Measurements from ENCODE around the gene EEF1A2. TPM values are rescaled to one million over a fixed set of nuclear protein-coding genes. Genes with fewer than 3 reads are reported as not detected.

EEF1A2 gene
- total RNA-seq, 1 experiment from 2014 or later: 75.2 TPM

GRCh38 chr20:63459070-63459380 lies 39.9 kb downstream of the EEF1A2 start:
- no peak overlapping the region for H3K4me3 ChIP-seq
- no peak overlapping the region for H2AFZ ChIP-seq
- no peak for DNase-seq
- no peaks in the 10 kb centered on the region for H3K9me3 ChIP-seq (ENCODE audit: insufficient read depth, low read depth)
- peaks cover 12% of the 10 kb centered on the region for H3K4me1 ChIP-seq (replicated peaks; ENCODE audit: insufficient read depth)
- no peaks in the 10 kb centered on the region for H3K79me2 ChIP-seq (ENCODE audit: low read depth)
- H3F3A ChIP-seq (ENCODE audit: insufficient read depth, low read depth): peaks cover 6% of the 10 kb centered on the region; the same call in 1 of the 2 replicates
- no peak overlapping the region for H3K27ac ChIP-seq
- H3K4me2 ChIP-seq: no peak overlapping the region
- H3K27me3 ChIP-seq (ENCODE audit: insufficient read depth, low read depth): peaks cover 62% of the 10 kb centered on the region
- no peaks in the 10 kb centered on the region for H4K20me1 ChIP-seq (ENCODE audit: insufficient read depth)
- BruUV-seq (replicated peaks): no TSS peak
- ChIA-PET POLR2A (ENCODE audit: unreplicated experiment) (no interaction called here), CTCF (no interaction called here)
- H3K9me2 ChIP-seq (ENCODE audit: insufficient read depth): no peaks in the 10 kb centered on the region
- intact Hi-C loops (cut with micrococcal nuclease; ENCODE audit: unreplicated experiment): no loop called here
- H3K36me3 ChIP-seq (ENCODE audit: low read depth): no peaks in the 10 kb centered on the region
- no peak for TF ChIP-seq EZH2 (IDR thresholded peaks at IDR 0.05; ENCODE audit: low read depth)
- no peak for TF ChIP-seq CTCF (conservative IDR thresholded peaks at IDR 0.05)

GRCh38 chr20:63458170-63459069 lies 40.5 kb downstream of the EEF1A2 start:
- DNase-seq: no peak
- intact Hi-C loops (cut with micrococcal nuclease; ENCODE audit: unreplicated experiment): no loop called here
- H3K36me3 ChIP-seq (ENCODE audit: low read depth): no peaks in the 10 kb centered on the region
- TF ChIP-seq EZH2 (IDR thresholded peaks at IDR 0.05; ENCODE audit: low read depth) (no peak), CTCF (conservative IDR thresholded peaks at IDR 0.05) (no peak)
- peaks cover 6% of the 10 kb centered on the region; the same call in 1 of the 2 replicates for H3F3A ChIP-seq (ENCODE audit: insufficient read depth, low read depth)
- ChIA-PET POLR2A (ENCODE audit: unreplicated experiment) (no interaction called here), CTCF (interaction anchor here (0.9 kb wide), 1 partner anchor 57 kb away, joined by 3 read pairs; no protein-coding TSS in a partner anchor)
- H3K4me1 ChIP-seq (replicated peaks; ENCODE audit: insufficient read depth): peaks cover 12% of the 10 kb centered on the region
- no peaks in the 10 kb centered on the region for H3K9me2 ChIP-seq (ENCODE audit: insufficient read depth)
- H3K27ac ChIP-seq: no peak overlapping the region
- H3K4me2 ChIP-seq: peak overlapping the region; percentile 12; the same call in 1 of the 2 replicates
- no peaks in the 10 kb centered on the region for H3K9me3 ChIP-seq (ENCODE audit: insufficient read depth, low read depth)
- no peaks in the 10 kb centered on the region for H3K79me2 ChIP-seq (ENCODE audit: low read depth)
- peaks cover 62% of the 10 kb centered on the region for H3K27me3 ChIP-seq (ENCODE audit: insufficient read depth, low read depth)
- H2AFZ ChIP-seq: no peak overlapping the region
- BruUV-seq (replicated peaks): no TSS peak
- H4K20me1 ChIP-seq (ENCODE audit: insufficient read depth): no peaks in the 10 kb centered on the region
- no peak overlapping the region for H3K4me3 ChIP-seq

GRCh38 chr20:63457737-63458136 lies 41.1 kb downstream of the EEF1A2 start:
- no peak overlapping the region for H3K4me3 ChIP-seq
- peaks cover 61% of the 10 kb centered on the region for H3K27me3 ChIP-seq (ENCODE audit: insufficient read depth, low read depth)
- H3K36me3 ChIP-seq (ENCODE audit: low read depth): no peaks in the 10 kb centered on the region
- H2AFZ ChIP-seq: no peak overlapping the region
- H3F3A ChIP-seq (ENCODE audit: insufficient read depth, low read depth): peaks cover 6% of the 10 kb centered on the region; the same call in 1 of the 2 replicates
- intact Hi-C loops (cut with micrococcal nuclease; ENCODE audit: unreplicated experiment): no loop called here
- no TSS peak for BruUV-seq (replicated peaks)
- H3K9me3 ChIP-seq (ENCODE audit: insufficient read depth, low read depth): no peaks in the 10 kb centered on the region
- no peaks in the 10 kb centered on the region for H4K20me1 ChIP-seq (ENCODE audit: insufficient read depth)
- no peaks in the 10 kb centered on the region for H3K9me2 ChIP-seq (ENCODE audit: insufficient read depth)
- H3K27ac ChIP-seq: no peak overlapping the region
- peak overlapping the region; percentile 35 for H3K4me2 ChIP-seq
- TF ChIP-seq EZH2 (IDR thresholded peaks at IDR 0.05; ENCODE audit: low read depth): no peak
- TF ChIP-seq CTCF (conservative IDR thresholded peaks at IDR 0.05): no peak
- CTCF ChIA-PET: interaction anchor here (0.9 kb wide), 1 partner anchor 58 kb away, joined by 3 read pairs; no protein-coding TSS in a partner anchor
- peaks cover 12% of the 10 kb centered on the region for H3K4me1 ChIP-seq (replicated peaks; ENCODE audit: insufficient read depth)
- H3K79me2 ChIP-seq (ENCODE audit: low read depth): no peaks in the 10 kb centered on the region
- peak; percentile 86 to 87 for DNase-seq
- POLR2A ChIA-PET (ENCODE audit: unreplicated experiment): no interaction called here

Data from PC-9 (cell line).